ENCODE measurements around the gene IL20. TPM values are rescaled to one million over a fixed set of nuclear protein-coding genes. Genes with fewer than 3 reads are reported as not detected.

Gene IL20
- total and polyA plus RNA-seq, 2 of the 8 experiments (the other 6 are each of a cell fraction or from before 2014, with no cell fraction given), result not detected

- H3K9me3 ChIP-seq (ENCODE audit: insufficient read depth in 2 of 2, low read depth in 1 of 2, low read length in 1 of 2), result no peaks in the 10 kb centered on the region
- WGBS, 2 experiments (ENCODE audit: extremely low coverage in 1 of 2, insufficient coverage in 1 of 2, insufficient read length in 1 of 2, insufficient replicate concordance in 2 of 2, low coverage in 1 of 2, low lambda C conversion rate in 2 of 2, missing lambda C conversion rate in 1 of 2), result 85% methylated on average over 15 of the region's 15 CpGs; no CpG with 5 or more reads in 1 of the 2 experiments
- H3K4me3 ChIP-seq (ENCODE audit: extremely low read depth in 1 of 4, insufficient read depth in 2 of 4, low read depth in 3 of 4, low read length in 4 of 4), result no peak overlapping the region
- H4K20me1 ChIP-seq (replicated peaks in 1 of 2; ENCODE audit: control insufficient read depth in 1 of 2, insufficient read depth in 2 of 2, low read length in 2 of 2), result no peaks in the 10 kb centered on the region
- TF ChIP-seq GABPA (IDR thresholded peaks at IDR 0.05; ENCODE audit: borderline replicate concordance, insufficient read depth, low read length), result no peak
- TF ChIP-seq NRF1 (IDR thresholded peaks at IDR 0.05; ENCODE audit: low read depth, low read length), result no peak
- TF ChIP-seq FOSL1 (IDR thresholded peaks at IDR 0.05; ENCODE audit: insufficient read depth, low read depth, low read length), result no peak
- peaks cover 0 to 3% (median 1%) of the 10 kb centered on the region in 4 experiments; a peak in 3 of 7 replicates for H3K4me1 ChIP-seq (replicated peaks in 1 of 4; ENCODE audit: control insufficient read depth in 3 of 4, insufficient read depth in 4 of 4, low read length in 3 of 4)
- ChIA-PET POLR2A (ENCODE audit: partially characterized antibody) (no interaction called here), CTCF (ENCODE audit: partially characterized antibody) (interaction anchor here (0.8 to 1.5 kb wide), 8 partner anchors 11 to 33 kb away, joined by 3 to 9 read pairs (median 4); partner anchors contain the start of gene IL20)
- H2AK5ac ChIP-seq (ENCODE audit: low read depth, low read length), result no peak overlapping the region
- H2BK12ac ChIP-seq (ENCODE audit: low read depth, low read length), result 0 out of 2 replicates have a peak overlapping the region, but pooled peaks have one; percentile 19
- no peak overlapping the region for H3K18ac ChIP-seq (ENCODE audit: extremely low read depth, low read length)
- H2AFZ ChIP-seq (ENCODE audit: low read length), result no peak overlapping the region
- H2BK15ac ChIP-seq (ENCODE audit: low read length), result no peak overlapping the region; the same call in 1 of the 2 replicates
- H3K23ac ChIP-seq (ENCODE audit: insufficient read length), result no peak overlapping the region
- H2BK120ac ChIP-seq (replicated peaks; ENCODE audit: low read depth, low read length), result no peak overlapping the region
- H3K4ac ChIP-seq (replicated peaks; ENCODE audit: insufficient read length, low read depth, low read length), result no peak overlapping the region
- H3K27ac ChIP-seq (ENCODE audit: low read depth, low read length), result no peak overlapping the region
- H3K27me3 ChIP-seq (replicated peaks in 1 of 4; ENCODE audit: control insufficient read depth in 3 of 4, extremely low read depth in 1 of 4, insufficient read depth in 3 of 4, low read length in 3 of 4), result no peaks in the 10 kb centered on the region
- H4K8ac ChIP-seq (ENCODE audit: extremely low read depth, insufficient read depth, low read length), result no peak overlapping the region
- H3K4me2 ChIP-seq (ENCODE audit: insufficient read depth in 1 of 2, low read depth in 2 of 2, low read length in 2 of 2), result 0 out of 4 replicates have a peak overlapping the region, but pooled peaks of 1 of the 2 experiments have one; percentile 5
- no peaks in the 10 kb centered on the region for H3K23me2 ChIP-seq (ENCODE audit: low read depth, low read length)
- peak in 1 of 2 experiments; percentile 42 for DNase-seq (ENCODE audit: low read depth in 1 of 2, low spot score in 2 of 2)
- no peaks in the 10 kb centered on the region for H3K79me1 ChIP-seq (ENCODE audit: low read depth, low read length)
- no peaks in the 10 kb centered on the region for H3K36me3 ChIP-seq (ENCODE audit: control insufficient read depth in 2 of 4, insufficient read depth in 4 of 4, low read length in 3 of 4)
- H2BK20ac ChIP-seq (ENCODE audit: low read length), result peak overlapping the region; percentile 17; the same call in 1 of the 2 replicates
- H3K79me2 ChIP-seq (ENCODE audit: control insufficient read depth in 1 of 2, insufficient read depth in 2 of 2, low read length in 2 of 2), result no peaks in the 10 kb centered on the region
- FAIRE-seq, result no peak
- no peak overlapping the region for H2BK5ac ChIP-seq (ENCODE audit: low read depth, low read length)
- H4K5ac ChIP-seq (ENCODE audit: insufficient read length, low read depth, low read length), result no peak overlapping the region
- no peak overlapping the region for H4K91ac ChIP-seq (replicated peaks; ENCODE audit: insufficient read length, low read length)
- H3K9ac ChIP-seq (replicated peaks in 1 of 4; ENCODE audit: extremely low read depth in 1 of 4, low read depth in 3 of 4, low read length in 3 of 4), result no peak overlapping the region
- no peak overlapping the region for H3K56ac ChIP-seq (replicated peaks; ENCODE audit: insufficient read length, low read depth, low read length)
- no peak overlapping the region for H3K14ac ChIP-seq (ENCODE audit: insufficient read length)
Observed at GRCh38 chr1:206890125-206891060, 25.0 kb downstream of the IL20 start.

Data from H1 (cell line).